Measurements from ENCODE around the gene FOXG1.

- TF ChIP-seq, protein P1, sequence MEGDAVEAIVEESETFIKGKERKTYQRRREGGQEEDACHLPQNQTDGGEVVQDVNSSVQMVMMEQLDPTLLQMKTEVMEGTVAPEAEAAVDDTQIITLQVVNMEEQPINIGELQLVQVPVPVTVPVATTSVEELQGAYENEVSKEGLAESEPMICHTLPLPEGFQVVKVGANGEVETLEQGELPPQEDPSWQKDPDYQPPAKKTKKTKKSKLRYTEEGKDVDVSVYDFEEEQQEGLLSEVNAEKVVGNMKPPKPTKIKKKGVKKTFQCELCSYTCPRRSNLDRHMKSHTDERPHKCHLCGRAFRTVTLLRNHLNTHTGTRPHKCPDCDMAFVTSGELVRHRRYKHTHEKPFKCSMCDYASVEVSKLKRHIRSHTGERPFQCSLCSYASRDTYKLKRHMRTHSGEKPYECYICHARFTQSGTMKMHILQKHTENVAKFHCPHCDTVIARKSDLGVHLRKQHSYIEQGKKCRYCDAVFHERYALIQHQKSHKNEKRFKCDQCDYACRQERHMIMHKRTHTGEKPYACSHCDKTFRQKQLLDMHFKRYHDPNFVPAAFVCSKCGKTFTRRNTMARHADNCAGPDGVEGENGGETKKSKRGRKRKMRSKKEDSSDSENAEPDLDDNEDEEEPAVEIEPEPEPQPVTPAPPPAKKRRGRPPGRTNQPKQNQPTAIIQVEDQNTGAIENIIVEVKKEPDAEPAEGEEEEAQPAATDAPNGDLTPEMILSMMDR (IDR thresholded peaks at IDR 0.05) = no peak
- TF ChIP-seq POLR2A (IDR thresholded peaks at IDR 0.05) = no peak
Observed at GRCh38 chr14:28719130-28719529, 47.5 kb upstream of the FOXG1 start.

Measured in esophagus squamous epithelium (tissue), 4 donors.